OCI-LY3 (cell line): ENCODE results near the gene RBM19.

Experiments
- EZH2phosphoT487 ChIP-seq: fragments of 200-600 bp; shearing (Covaris generic); IDR thresholded peaks from 2 replicates; pipeline ENCODE4 v1.6.1; 2018; ENCODE audit warnings: antibody characterized with exemption, mixed run types, low read depth
- TF ChIP-seq, protein P1 (sequence below): fragments of 200-600, 300-600 bp; sonication (generic); IDR thresholded peaks from 2 replicates; pipeline ENCODE4 v1.5.1; 2014; ENCODE audit warnings: antibody characterized with exemption, low read length, low read depth

DNA sequence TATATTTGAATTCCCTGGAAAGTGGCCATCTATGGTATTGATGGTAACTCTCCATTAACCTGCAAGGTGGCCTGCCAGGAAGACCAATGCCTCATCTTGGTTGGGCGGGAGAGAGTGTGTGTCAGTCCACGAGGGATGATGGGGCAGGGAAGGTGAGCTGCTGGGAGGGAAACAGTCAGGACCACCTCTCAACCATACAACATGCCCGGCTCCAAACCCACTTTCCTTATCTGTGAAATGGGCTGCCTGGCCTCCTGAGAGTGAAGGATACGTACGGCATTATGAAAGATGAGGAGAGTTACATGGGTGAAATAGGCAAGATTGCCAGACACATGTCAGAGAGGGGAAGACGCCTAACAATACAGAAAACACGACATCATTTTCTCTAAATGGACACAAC, 70.9 kb downstream of the RBM19 start:
- TF ChIP-seq, protein P1, sequence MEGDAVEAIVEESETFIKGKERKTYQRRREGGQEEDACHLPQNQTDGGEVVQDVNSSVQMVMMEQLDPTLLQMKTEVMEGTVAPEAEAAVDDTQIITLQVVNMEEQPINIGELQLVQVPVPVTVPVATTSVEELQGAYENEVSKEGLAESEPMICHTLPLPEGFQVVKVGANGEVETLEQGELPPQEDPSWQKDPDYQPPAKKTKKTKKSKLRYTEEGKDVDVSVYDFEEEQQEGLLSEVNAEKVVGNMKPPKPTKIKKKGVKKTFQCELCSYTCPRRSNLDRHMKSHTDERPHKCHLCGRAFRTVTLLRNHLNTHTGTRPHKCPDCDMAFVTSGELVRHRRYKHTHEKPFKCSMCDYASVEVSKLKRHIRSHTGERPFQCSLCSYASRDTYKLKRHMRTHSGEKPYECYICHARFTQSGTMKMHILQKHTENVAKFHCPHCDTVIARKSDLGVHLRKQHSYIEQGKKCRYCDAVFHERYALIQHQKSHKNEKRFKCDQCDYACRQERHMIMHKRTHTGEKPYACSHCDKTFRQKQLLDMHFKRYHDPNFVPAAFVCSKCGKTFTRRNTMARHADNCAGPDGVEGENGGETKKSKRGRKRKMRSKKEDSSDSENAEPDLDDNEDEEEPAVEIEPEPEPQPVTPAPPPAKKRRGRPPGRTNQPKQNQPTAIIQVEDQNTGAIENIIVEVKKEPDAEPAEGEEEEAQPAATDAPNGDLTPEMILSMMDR = no peak
- no peak for TF ChIP-seq EZH2phosphoT487
